GM15510 (cell line): ENCODE data around the gene ZNF593.

Experiments used
- POLR2A ChIP-seq: IDR thresholded peaks from 3 replicates; pipeline ENCODE4 v1.6.1; 2011; ENCODE audit warnings: borderline replicate concordance; ENCODE audit not compliant: insufficient read length; ENCODE audit errors: extremely low read depth

Gene ZNF593

GRCh38 chr1:26160527-26161414 lies 8.9 kb upstream of the ZNF593 start:
- TF ChIP-seq POLR2A, result no peak

GRCh38 chr1:26161415-26162219 lies 8.1 kb upstream of the ZNF593 start:
- no peak for TF ChIP-seq POLR2A

- TF ChIP-seq POLR2A, result no peak
Measured at GRCh38 chr1:26162220-26162709, 7.4 kb upstream of the ZNF593 start.

GRCh38 chr1:26163684-26164035 lies 6.0 kb upstream of the ZNF593 start:
- no peak for TF ChIP-seq POLR2A

GRCh38 chr1:26164036-26164860 lies 5.5 kb upstream of the ZNF593 start:
- TF ChIP-seq POLR2A, result no peak

GRCh38 chr1:26164861-26165842 lies 4.6 kb upstream of the ZNF593 start:
- TF ChIP-seq POLR2A, result no peak

GRCh38 chr1:26166719-26167281 lies 2.9 kb upstream of the ZNF593 start:
- TF ChIP-seq POLR2A, result no peak

- no peak for TF ChIP-seq POLR2A
Measured at GRCh38 chr1:26168410-26169197, 1.1 kb upstream of the ZNF593 start, which contains the start of gene C1orf232. Gene C1orf232, minus strand, starts transcription at chr1:26168963. Its CDS starts 464 bp downstream, at chr1:26168499.

- TF ChIP-seq POLR2A, result no peak
Measured at GRCh38 chr1:26169198-26169554, 532 bp upstream of the ZNF593 start.

- no peak for TF ChIP-seq POLR2A
Measured at GRCh38 chr1:26170472-26170821, 739 bp downstream of the ZNF593 start.

GRCh38 chr1:26171084-26172072 lies 1.7 kb downstream of the ZNF593 start, which contains the start of gene ZNF593OS:
Gene ZNF593OS, minus strand, starts transcription at chr1:26171832. Its CDS starts 171 bp downstream, at chr1:26171661.
- no peak for TF ChIP-seq POLR2A

GRCh38 chr1:26175346-26175745 lies 5.6 kb downstream of the ZNF593 start:
- no peak for TF ChIP-seq POLR2A

- no peak for TF ChIP-seq POLR2A
Measured at GRCh38 chr1:26177182-26177684, 7.5 kb downstream of the ZNF593 start, which contains the start of gene CNKSR1. Gene CNKSR1, plus strand, starts transcription at chr1:26177491. Its CDS starts 57 bp downstream, at chr1:26177548.
